Spleen (tissue), 7 donors: ENCODE results near the gene RAC2.

Source experiments
- CTCF ChIP-seq, 11 experiments: fragments of 200-600 bp in 7 of 11; fragments of 450-650 bp in 4 of 11; sonication (generic) in 4 of 11; IDR thresholded peaks in 8 of 11; conservative IDR thresholded peaks in 3 of 11; 1 replicate in 7 of 11; 2 replicates in 4 of 11; pipeline versions ENCODE4 v1.4.0 to v1.8.0; 2016 to 2021; ENCODE audit warnings: antibody characterized with exemption in 11 of 11, inconsistent platforms in 4 of 11, mild to moderate bottlenecking in 1 of 11
- POLR2A ChIP-seq, 3 donors: fragments of 450-650 bp; IDR thresholded peaks; one replicate each; pipeline ENCODE4 v1.5.1; 2017; ENCODE audit warnings: antibody characterized with exemption in 3 of 3, mild to moderate bottlenecking in 1 of 3
- donor health status: DM: no; HTN: no; CAD: no; lungs with moderate emphysema.
- donor health status: DM: no; HTN: no; CAD: no.
- donor health status: DM: no; HTN: no; CAD: no.

DNA sequence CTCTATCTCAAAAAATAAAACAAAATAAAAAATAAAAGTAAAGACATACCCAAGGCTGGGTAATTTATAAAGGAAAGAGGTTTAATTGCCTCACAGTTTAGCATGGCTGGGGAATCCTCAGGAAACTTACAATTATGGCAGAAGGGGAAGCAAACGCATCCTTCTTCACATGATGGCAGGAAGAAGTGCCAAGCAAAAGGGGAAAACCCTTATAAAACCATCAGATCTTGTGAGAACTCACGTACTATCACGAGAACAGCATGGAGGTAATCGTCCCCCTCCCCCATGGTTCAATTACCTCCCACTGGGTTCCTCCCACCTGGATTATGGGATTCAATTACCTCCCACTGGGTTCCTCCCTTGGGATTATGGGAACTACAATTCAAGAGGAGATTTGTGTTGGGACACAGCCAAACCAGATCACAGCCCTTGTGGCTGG lies 23.5 kb downstream of the RAC2 start:
- no peak for TF ChIP-seq CTCF (IDR thresholded peaks at IDR 0.05 in 8 of 11, conservative IDR thresholded peaks at IDR 0.05 in 3 of 11)
- TF ChIP-seq POLR2A (IDR thresholded peaks at IDR 0.05) = no peak
